GM19372 (cell line): Measurements from ENCODE around the gene MYO18A.
"Not testable (repeated sequence)": the region's sequence is repeated elsewhere in the genome, so short reads cannot be mapped to it uniquely, and the experiment has no call there.

Experiments used
- ATAC-seq: cut with Tn5 transposase; IDR thresholded peaks from one replicate; pipeline ENCODE4 v1.9.1; 2021; ENCODE audit warnings: mild to moderate bottlenecking, low read depth, moderate library complexity; ENCODE audit not compliant: unreplicated experiment

MYO18A gene

DNA sequence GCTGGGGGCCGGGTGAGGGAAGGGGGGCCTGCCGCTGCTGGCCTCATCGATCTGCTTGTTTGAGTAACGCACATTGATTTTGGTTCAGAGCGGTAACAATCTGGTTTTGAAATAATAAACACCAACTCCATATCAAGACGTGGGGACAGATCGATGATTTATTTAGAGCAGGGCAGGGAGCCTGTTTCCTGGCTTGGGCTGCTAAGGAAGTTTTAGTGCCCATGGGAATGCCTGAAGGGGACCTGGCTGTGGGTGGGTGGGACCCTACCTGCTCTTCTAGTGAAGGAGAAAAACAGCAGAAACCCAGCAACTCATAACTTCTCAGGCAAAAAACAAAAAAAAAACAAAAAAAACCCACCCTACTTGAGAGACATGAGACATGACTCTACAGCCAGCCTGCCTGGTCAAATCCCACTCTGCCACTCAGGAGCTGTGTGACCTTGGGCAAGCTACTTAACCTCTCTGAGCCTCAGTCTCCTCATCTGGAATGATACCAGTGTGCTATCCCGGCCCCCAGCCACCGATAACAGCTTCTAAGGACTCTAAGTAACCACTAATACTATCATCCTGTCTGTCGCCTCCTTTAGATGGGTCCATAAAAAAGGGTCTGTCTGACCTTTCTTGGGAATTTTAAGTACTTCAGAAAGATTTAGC lies 71.2 kb downstream of the MYO18A start:
- no peak for ATAC-seq

- ATAC-seq = no peak
These were observed 72.0 kb downstream of the MYO18A start for GRCh38 chr17:29107933-29108822.

DNA sequence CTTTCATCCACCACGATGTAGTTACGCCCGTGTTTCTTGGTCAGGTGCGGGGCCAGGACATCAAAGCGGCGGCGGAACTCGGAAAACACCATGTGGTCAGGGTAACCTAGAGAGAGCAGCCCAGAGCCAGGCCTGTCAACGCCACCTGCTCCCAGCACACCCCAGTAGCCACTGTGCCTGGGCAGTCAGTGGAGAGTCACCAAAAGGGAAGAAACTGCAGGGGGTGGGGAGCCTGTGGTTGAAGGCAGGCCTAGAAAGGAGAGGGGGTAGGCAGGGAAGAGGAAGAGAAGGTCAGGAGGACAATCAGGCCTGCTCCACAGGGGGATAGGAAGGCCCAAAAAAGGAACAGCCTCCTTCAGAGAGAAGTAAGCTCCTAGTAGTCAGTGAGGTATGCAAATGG lies 73.1 kb downstream of the MYO18A start:
- ATAC-seq = no peak

DNA sequence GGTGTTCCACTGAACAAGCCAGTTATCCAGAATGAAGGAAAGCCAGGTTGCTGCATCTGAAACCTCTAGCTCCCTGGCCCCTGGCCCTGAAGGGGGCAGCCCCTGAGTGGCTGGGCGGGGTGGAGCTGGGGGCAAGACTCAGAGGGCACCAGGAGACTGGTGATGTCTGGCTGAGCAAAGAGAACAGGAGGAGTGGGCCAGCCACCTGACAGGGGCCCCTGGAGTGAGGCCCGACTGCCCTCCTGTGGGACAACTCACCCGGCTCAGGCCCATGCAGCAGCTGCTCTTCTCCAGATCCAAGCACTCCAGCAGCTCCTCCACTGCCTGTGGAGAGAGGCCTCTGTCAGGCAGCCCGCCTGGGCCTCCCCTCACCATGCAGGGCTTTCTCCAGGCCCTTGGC lies 76.9 kb downstream of the MYO18A start:
- no peak for ATAC-seq

DNA sequence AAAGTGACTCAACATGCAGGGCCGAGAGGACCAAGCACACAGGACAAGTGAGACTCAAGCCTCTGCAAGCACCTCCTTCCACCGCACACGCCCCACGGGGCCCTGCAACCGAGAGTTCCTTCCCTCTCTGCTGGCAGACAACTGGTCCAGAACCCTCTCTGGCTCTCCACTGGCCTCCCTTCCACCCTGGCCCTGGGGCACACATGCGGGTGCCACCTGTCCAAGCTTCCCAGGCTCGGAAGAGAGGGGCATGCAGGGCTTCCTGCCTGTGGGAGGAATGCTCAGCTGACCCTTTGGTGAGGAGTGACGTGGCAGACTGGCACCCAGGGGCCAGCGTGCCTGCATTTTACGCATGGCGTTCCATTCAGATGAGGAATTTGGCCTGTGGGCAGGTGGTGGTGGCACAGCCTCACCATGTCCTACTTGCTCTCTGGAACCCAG lies 77.4 kb downstream of the MYO18A start:
- no peak for ATAC-seq

- ATAC-seq = no peak
These were observed 78.2 kb downstream of the MYO18A start for GRCh38 chr17:29102046-29102445.

- no peak for ATAC-seq
These were observed 79.9 kb downstream of the MYO18A start for GRCh38 chr17:29100296-29100695.

DNA sequence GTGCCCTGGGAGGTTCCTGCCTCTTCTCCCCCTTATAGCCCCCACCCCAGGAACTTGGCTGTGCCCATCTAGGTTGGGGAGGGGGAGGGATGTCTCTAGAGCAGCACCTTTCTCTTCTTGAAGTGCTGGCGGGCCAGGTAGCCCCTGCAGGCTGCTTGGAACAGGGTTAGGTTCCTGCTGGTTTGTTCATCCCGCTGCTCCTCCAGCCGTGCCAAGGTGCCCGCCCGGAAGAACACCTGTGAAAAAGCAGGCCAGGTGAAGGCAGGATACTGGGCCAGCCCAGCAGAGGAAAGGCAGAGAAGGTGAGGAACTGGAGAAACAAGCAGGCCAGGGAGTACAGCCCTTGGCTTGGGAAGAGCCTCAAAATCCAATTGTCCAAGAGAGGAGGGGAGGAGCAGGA lies 80.7 kb downstream of the MYO18A start:
- no peak for ATAC-seq

DNA sequence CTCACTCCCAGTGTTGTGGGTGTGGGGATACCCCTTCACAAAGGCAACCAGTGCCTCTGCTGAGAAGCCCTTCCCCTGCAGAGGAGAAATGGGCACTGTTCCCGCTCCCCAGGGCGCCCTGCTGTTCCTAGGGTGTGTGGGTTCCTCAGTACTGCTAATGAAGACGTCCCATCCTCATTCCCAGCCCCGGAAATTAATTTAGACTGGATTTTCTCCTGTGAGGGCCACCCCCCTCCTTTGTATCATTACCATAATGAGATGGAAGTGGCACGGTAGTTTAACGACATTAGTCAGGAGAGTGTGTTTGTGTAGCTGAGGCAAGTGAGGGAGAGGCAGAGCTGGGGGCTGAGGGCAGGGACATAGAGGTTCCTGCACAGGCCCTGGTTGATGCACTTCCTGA lies 84.1 kb downstream of the MYO18A start:
- no peak for ATAC-seq

- ATAC-seq = no peak
These were observed 84.8 kb downstream of the MYO18A start for GRCh38 chr17:29095439-29095838.

- ATAC-seq = no peak
These were observed 86.0 kb downstream of the MYO18A start for GRCh38 chr17:29094101-29094708.

DNA sequence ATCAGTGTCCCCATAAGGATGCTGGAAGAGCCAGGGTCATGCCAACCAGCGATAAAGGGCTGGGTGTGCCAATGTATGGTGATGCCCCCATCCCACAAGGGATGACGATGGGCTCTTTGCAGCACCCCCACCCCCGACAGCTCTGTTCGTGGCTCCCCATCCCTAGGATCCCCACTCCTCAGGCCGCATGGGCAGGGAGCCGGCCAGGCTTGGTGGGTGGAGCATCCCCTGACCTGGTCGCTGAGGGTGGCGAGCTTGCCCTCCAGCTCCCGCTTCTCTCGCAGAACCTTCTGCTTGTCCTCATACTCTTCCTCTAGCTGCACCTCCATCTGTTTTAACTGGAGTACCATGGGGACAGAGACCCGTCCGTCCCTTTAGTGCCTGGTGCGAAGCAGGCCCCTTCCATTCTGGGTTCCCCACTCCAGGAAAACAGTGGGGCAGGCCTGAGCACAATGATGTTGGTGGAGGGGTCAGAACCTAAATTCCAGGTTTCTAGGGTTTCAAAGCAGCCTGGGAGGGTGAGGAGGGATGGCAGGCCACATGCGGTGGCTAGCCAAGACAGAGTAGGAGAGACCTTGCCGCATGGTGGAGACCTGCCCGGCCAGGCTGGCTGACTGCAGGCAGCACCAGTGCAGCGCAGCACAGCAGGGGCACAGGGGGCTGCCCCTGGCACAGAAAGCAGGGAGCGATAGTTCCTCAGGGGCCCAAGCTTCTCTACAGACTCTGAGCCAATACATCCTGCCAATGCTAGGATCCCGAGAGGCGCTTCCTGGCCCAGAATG lies 86.9 kb downstream of the MYO18A start:
- ATAC-seq = no peak

DNA sequence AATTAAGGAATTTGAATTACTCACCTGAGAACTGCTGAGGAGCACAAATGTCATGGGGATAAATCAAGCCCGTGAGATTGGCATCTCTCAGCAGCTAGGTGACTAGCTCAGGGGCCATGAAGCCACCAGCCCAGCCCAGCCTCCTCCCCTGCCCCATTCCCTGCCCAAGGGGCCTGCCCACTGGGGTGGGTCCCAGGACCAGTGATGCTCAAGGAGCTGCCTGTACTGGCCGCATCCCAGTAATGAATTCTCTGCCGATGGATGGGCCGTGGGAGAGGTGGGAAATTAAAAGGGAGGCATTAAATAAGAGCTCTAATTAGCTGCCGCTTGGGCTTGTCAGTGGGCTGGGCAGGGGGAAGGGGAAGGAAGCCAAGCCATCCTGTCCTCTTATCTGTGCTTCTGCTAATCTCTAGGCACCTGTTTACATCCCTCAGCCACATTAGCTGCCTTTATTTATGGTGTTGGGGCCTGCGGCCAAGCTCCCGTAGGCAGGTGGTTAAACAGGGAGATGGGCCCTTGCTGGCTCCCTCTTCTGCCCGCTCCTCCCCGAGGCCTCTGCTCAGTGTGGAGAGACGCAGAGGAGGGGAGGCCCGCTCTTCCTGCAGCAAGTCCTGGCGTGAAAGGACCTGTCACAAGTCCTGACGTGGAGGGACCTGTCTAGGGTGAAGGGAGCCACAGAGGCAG lies 88.5 kb downstream of the MYO18A start:
- ATAC-seq = no peak

DNA sequence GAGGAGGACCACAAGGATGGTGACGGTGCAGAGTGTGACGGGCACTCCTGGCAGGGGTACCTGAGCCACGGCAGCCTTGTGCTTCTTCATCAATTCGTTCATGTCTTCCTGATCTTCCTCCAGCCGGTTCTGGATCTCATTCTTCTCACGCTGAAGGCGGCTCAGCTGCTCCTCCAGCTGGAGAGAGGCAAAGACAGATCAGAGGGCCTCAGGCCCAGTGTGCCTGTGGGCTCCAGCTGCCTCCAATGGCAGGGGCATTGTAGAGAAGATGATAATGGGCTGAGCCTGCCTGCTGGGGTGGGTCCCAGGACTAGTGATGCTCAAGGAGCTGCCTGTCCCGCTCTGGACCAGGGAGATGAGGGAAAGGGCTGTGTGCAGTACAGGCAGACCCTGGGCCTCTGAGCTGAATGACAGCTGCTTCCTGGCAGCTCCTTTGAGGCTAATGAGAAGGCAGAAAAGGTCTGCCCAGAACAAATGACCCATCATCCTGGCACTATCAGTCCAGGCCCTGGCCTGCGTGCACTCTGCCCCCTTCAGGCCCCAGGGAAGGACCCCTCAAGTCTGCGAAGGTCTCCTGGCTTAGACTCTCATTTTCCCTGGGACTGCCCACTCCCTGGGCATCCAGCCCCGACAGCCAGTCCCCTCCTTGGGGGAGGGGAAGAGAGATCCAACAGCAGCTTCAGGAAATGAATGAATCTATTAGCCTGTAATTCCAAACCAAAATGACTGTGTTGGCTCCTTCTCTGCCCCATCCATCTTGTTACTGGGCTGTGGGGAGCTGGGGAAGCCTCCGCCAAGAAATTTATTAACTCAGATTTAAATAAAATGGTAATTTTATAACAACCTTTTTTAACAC lies 89.2 kb downstream of the MYO18A start:
- ATAC-seq = no peak

DNA sequence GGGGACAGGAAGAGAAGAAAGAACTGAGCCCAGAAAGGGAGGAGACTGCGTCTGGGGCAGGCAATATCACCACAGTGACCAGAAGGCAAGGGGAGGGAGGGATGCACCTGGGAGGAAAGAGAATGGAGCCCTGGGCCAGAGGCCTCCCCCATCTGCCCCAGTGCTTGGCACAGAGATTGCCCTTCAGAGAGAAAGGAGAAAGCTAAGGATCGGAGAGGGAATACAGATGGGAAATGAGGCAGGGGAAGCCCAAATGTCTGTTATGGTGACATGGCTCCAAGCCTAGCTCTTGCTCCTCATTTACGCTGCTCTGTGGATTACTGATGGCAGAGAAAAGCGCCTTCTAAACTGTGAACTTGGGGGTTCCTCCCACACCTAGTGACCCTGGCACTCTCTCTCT lies 90.1 kb downstream of the MYO18A start:
- ATAC-seq = no peak

- no peak for ATAC-seq
These were observed 90.6 kb downstream of the MYO18A start for GRCh38 chr17:29089601-29090044.

DNA sequence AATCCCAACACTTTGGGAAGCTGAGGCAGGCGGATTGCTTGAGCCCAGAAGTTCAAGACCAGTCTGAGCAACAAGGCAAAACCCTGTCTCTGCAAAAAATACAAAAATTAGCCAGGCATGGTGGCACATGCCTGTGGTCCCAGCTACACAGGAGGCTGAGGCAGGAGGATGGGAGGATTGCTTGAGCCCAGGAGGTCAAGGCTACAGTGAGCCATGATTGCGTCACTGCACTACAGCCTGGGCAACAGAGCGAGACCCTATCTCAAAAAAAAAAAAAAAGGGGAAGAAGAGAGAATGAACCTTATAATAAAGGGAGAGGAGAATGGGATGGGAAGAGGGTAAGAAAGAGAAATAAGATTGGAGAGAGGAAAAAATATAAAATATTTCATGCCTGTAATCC lies 91.4 kb downstream of the MYO18A start:
- not testable (repeated sequence) for ATAC-seq

- ATAC-seq = no peak
These were observed 93.4 kb downstream of the MYO18A start for GRCh38 chr17:29086628-29087332.

- no peak for ATAC-seq
These were observed 95.0 kb downstream of the MYO18A start for GRCh38 chr17:29085223-29085622.
